Endothelial cell of umbilical vein (primary cell): Measurements from ENCODE around the gene CUZD1. TPM values are rescaled to one million over a fixed set of nuclear protein-coding genes. Genes with fewer than 3 reads are reported as not detected.

Experiments used
- BruUV-seq: library from RNA; stranded (reverse); fragments of 400-500 nt; replicated peaks from 2 replicates; lab custom pipeline; 2021; lab: Mats Ljungman, UMichigan
- CTCF ChIA-PET: fragments of 300-600, 350-600 bp; sonication (Branson Sonifier 250); formaldehyde crosslinking; loops from one replicate; lab custom pipeline; 2021; ENCODE audit warnings: antibody characterized with exemption, inconsistent platforms; lab: Charles Lee
- POLR2A ChIA-PET: fragments of 300-600, 350-600 bp; sonication (Branson Sonifier 250); formaldehyde crosslinking; loops from one replicate; lab custom pipeline; 2021; ENCODE audit warnings: antibody characterized with exemption, inconsistent platforms; lab: Charles Lee
- DNase-seq: peaks from one replicate; pipeline ENCODE4 v3.0.0-alpha.2; 2011; ENCODE audit warnings: low read depth, low spot score
- FAIRE-seq: peaks from 2 replicates; lab custom pipeline; 2011; peaks lifted over from hg19 to GRCh38; lab: Jason Lieb, UNC
- H2AFZ ChIP-seq: 2 replicates; pipeline ENCODE4 v1.6.0; 2012; ENCODE audit warnings: low read depth, low read length, control low read depth, inconsistent platforms
- H3K27ac ChIP-seq: 2 replicates; pipeline ENCODE4 v1.5.1; 2011; ENCODE audit warnings: low read depth, mild to moderate bottlenecking, control low read depth, low read length, moderate library complexity; ENCODE audit not compliant: insufficient read depth
- H3K27me3 ChIP-seq, 2 experiments: 2 replicates each; pipeline versions ENCODE4 v1.6.0 to v1.6.1; 2011; ENCODE audit warnings: low read length in 2 of 2, mixed read lengths in 1 of 2; ENCODE audit not compliant: control insufficient read depth in 2 of 2, insufficient read depth in 2 of 2
- H3K36me3 ChIP-seq, 2 experiments: 2 replicates in 1 of 2; 3 replicates in 1 of 2; pipeline ENCODE4 v1.5.1; 2011; ENCODE audit warnings: low read length in 2 of 2, mild to moderate bottlenecking in 1 of 2, moderate library complexity in 1 of 2; ENCODE audit not compliant: control insufficient read depth in 2 of 2, insufficient read depth in 2 of 2; ENCODE audit errors: extremely low read depth in 1 of 2
- H3K4me1 ChIP-seq: 3 replicates; pipeline ENCODE4 v1.5.1; 2011; ENCODE audit warnings: mild to moderate bottlenecking, low read length; ENCODE audit not compliant: control insufficient read depth, insufficient read depth; ENCODE audit errors: extremely low read depth
- H3K4me2 ChIP-seq: 2 replicates; pipeline ENCODE4 v1.6.1; 2011; ENCODE audit warnings: low read length, control low read depth, mixed read lengths; ENCODE audit not compliant: insufficient read depth
- H3K4me3 ChIP-seq, 3 experiments: fragments of 200-600 bp in 1 of 3; sonication (generic), shearing (Covaris generic) in 1 of 3; replicated peaks in 1 of 3; 2 replicates each; pipeline ENCODE4 v1.5.1; 2011 to 2016; ENCODE audit warnings: control low read depth in 3 of 3, low read length in 3 of 3, mild to moderate bottlenecking in 2 of 3, inconsistent platforms in 1 of 3, low read depth in 1 of 3, moderate library complexity in 1 of 3; ENCODE audit not compliant: insufficient read depth in 1 of 3
- H3K79me2 ChIP-seq: 2 replicates; pipeline ENCODE4 v1.6.0; 2012; ENCODE audit warnings: low read length, inconsistent platforms; ENCODE audit not compliant: control insufficient read depth, insufficient read depth
- H3K9ac ChIP-seq: replicated peaks from 2 replicates; pipeline ENCODE3; 2011; ENCODE audit warnings: low read length, control low read depth; ENCODE audit not compliant: insufficient read depth; ENCODE audit errors: extremely low read depth
- H3K9me1 ChIP-seq: replicated peaks from 3 replicates; pipeline ENCODE4 v1.6.0; 2011; ENCODE audit warnings: mild to moderate bottlenecking, low read length; ENCODE audit not compliant: control insufficient read depth, insufficient read depth; ENCODE audit errors: extremely low read depth
- H3K9me3 ChIP-seq: replicated peaks from 2 replicates; pipeline ENCODE4 v1.5.1; 2012; ENCODE audit warnings: low read length, inconsistent platforms; ENCODE audit not compliant: control insufficient read depth, insufficient read depth
- H4K20me1 ChIP-seq: replicated peaks from 2 replicates; pipeline ENCODE3; 2011; ENCODE audit warnings: mild to moderate bottlenecking, low read length; ENCODE audit not compliant: control insufficient read depth, insufficient read depth; ENCODE audit errors: extremely low read depth
- CTCF ChIP-seq, 2 donors: IDR thresholded peaks; 1 replicate in 1 of 2; 2 replicates in 1 of 2; pipeline ENCODE4 v1.5.1; 2011; ENCODE audit warnings: low read length in 2 of 2, mild to moderate bottlenecking in 2 of 2, moderate library complexity in 2 of 2, control low read depth in 1 of 2, inconsistent platforms in 1 of 2, low read depth in 1 of 2; ENCODE audit not compliant: insufficient read depth in 1 of 2; ENCODE audit errors: extremely low read depth in 1 of 2
- EZH2 ChIP-seq: IDR thresholded peaks from 2 replicates; pipeline ENCODE4 v1.6.1; 2012; ENCODE audit warnings: borderline replicate concordance, low read depth, mild to moderate bottlenecking, moderate library complexity, low read length, inconsistent platforms; ENCODE audit not compliant: severe bottlenecking
- FOS ChIP-seq: IDR thresholded peaks from 2 replicates; pipeline ENCODE4 v1.6.1; 2011; ENCODE audit warnings: mild to moderate bottlenecking, low read length, moderate library complexity, borderline replicate concordance; ENCODE audit not compliant: insufficient read depth
- POLR2A ChIP-seq: IDR thresholded peaks from 2 replicates; pipeline ENCODE4 v1.6.1; 2012; ENCODE audit warnings: low read depth, mild to moderate bottlenecking, control low read depth, low read length
- POLR2AphosphoS5 ChIP-seq: IDR thresholded peaks from 2 replicates; pipeline ENCODE4 v1.6.1; 2012; ENCODE audit warnings: low read depth, mild to moderate bottlenecking, control low read depth, low read length, moderate library complexity; ENCODE audit not compliant: insufficient read depth
- dilution Hi-C: fragments of 300-500 bp; cut with MboI; formaldehyde crosslinking; loops from one replicate; pipeline ENCODE4 v1.15.0; 2019; ENCODE audit warnings: low sequenced_read_pairs; ENCODE audit not compliant: extremely low pct_ligation_motif_present
- intact Hi-C: fragments of 100-400 bp; cut with micrococcal nuclease; formaldehyde crosslinking; loops from one replicate; pipeline ENCODE4 v1.10.0; 2022
- polyA plus RNA-seq, 4 experiments: library from polyadenylated mRNA; depleted of rRNA in 3 of 4; stranded (reverse) in 3 of 4; unstranded in 1 of 4; fragments of >200 nt; gene quantifications; 2 replicates each; pipeline versions ENCODE4 v1.2.1 to v1.2.3, GENCODE V29; 2011 to 2012; ENCODE audit warnings: missing spikeins in 1 of 4
- total RNA-seq: library from RNA; stranded (reverse); gene quantifications from 2 replicates; pipeline ENCODE4 v1.2.3, GENCODE V29; 2021

Gene CUZD1
- total and polyA plus RNA-seq, 2 donors (not counting 3 experiments of a cell fraction or from before 2014, with no cell fraction given) = 1.1 to 1.4 TPM

- no peaks in the 10 kb centered on the region for H3K27me3 ChIP-seq
- no peak overlapping the region for H3K27ac ChIP-seq
- CTCF ChIA-PET = interaction anchor here (1.1 kb wide), 1 partner anchor 19 kb away, joined by 3 read pairs; no protein-coding TSS in a partner anchor
- DNase-seq (no peak), FAIRE-seq (peak; percentile 35)
- POLR2A ChIA-PET = no interaction called here
- H2AFZ ChIP-seq = no peak overlapping the region
- H4K20me1 ChIP-seq = no peaks in the 10 kb centered on the region
- no peak overlapping the region for H3K9ac ChIP-seq
- H3K9me1 ChIP-seq = no peaks in the 10 kb centered on the region
- no TSS peak for BruUV-seq
- no peak overlapping the region for H3K4me3 ChIP-seq
- no peaks in the 10 kb centered on the region for H3K9me3 ChIP-seq
- intact Hi-C loops (no loop called here), dilution Hi-C loops (no loop called here)
- no peaks in the 10 kb centered on the region for H3K79me2 ChIP-seq
- no peaks in the 10 kb centered on the region for H3K36me3 ChIP-seq
- TF ChIP-seq FOS = no peak
- no peak for TF ChIP-seq CTCF (IDR thresholded peaks at IDR 0.05; ENCODE audit: extremely low read depth in 1 of 2, insufficient read depth in 1 of 2, low read depth in 1 of 2, low read length in 2 of 2)
- no peak for TF ChIP-seq POLR2A
- H3K4me2 ChIP-seq = no peak overlapping the region
- H3K4me1 ChIP-seq = no peaks in the 10 kb centered on the region
Observed at GRCh38 chr10:122894261-122894944, 48.7 kb upstream of the CUZD1 start.

DNA sequence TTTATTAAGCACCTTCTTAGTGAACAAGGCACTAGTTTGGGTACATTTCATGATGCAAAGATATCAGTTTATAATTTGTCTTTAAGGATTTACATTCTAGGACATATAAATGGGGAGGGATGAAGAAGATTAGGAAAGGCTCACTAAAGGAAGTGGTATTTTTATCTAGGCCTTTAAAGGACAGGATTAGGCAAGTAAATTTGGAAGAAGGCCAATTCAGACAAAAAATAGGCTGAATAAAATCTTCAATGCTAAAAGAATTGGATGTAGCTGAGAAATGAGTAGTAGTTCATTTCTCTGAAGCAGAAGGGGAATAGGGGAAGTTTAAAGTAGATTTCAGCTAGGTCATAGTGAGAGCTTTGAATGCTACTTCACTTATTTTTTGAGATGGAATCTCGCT, 38.5 kb upstream of the CUZD1 start:
- no peaks in the 10 kb centered on the region for H4K20me1 ChIP-seq
- no TSS peak for BruUV-seq
- CTCF ChIA-PET = no interaction called here
- no peak overlapping the region for H3K4me2 ChIP-seq
- intact Hi-C loops (loop anchor here (2.0 kb wide), 1 partner anchor 29 kb away; no protein-coding TSS in a partner anchor), dilution Hi-C loops (no loop called here)
- peaks cover 6% of the 10 kb centered on the region for H3K4me1 ChIP-seq
- no peak for TF ChIP-seq POLR2A
- no peak for TF ChIP-seq POLR2AphosphoS5
- no peak for TF ChIP-seq EZH2
- no peaks in the 10 kb centered on the region for H3K9me1 ChIP-seq
- no peak overlapping the region for H2AFZ ChIP-seq
- H3K4me3 ChIP-seq = no peak overlapping the region
- no peaks in the 10 kb centered on the region for H3K36me3 ChIP-seq
- no peaks in the 10 kb centered on the region for H3K9me3 ChIP-seq
- H3K27me3 ChIP-seq = no peaks in the 10 kb centered on the region
- DNase-seq = no peak
- FAIRE-seq = no peak
- POLR2A ChIA-PET = no interaction called here
- peaks cover 3% of the 10 kb centered on the region for H3K79me2 ChIP-seq
- no peak overlapping the region for H3K9ac ChIP-seq
- H3K27ac ChIP-seq = no peak overlapping the region
